Activated CD4-positive, alpha-beta T cell treated with anti-CD3 and anti-CD28 coated beads, Interleukin-2, Interleukin-6, amounts not matched to agents 100 ng/mL and 50 ng/mL, durations not matched to agents 16 hours and 8 hours (primary cell): ENCODE measurements around the gene MYT1.
A peak's percentile ranks its signal among the peaks of the same experiment; 100 is the strongest.
"Not testable (repeated sequence)": the region's sequence is repeated elsewhere in the genome, so short reads cannot be mapped to it uniquely, and the experiment has no call there.

Experiments used
- DNase-seq: peaks from one replicate; pipeline ENCODE4 v3.0.0-alpha.2; 2020

MYT1 gene

GRCh38 chr20:64280460-64280843, 116.2 kb downstream of the MYT1 start:
- DNase-seq, result no peak

GRCh38 chr20:64283646-64284045, 119.4 kb downstream of the MYT1 start:
- DNase-seq, result no peak

GRCh38 chr20:64285579-64286446, 121.6 kb downstream of the MYT1 start:
- DNase-seq, result peak; percentile 98

- not testable (repeated sequence) for DNase-seq
These were observed 122.4 kb downstream of the MYT1 start for GRCh38 chr20:64286447-64287263.

- DNase-seq, result not testable (repeated sequence)
These were observed 123.0 kb downstream of the MYT1 start for GRCh38 chr20:64287264-64287590.
